DND-41 (cell line): ENCODE results near the gene MEF2C.

ENCODE experiments used
- ATAC-seq: fragments of 200-7000 bp; cut with Tn5 transposase; 3 replicates; pipeline ENCODE4 v1.9.1; 2021; ENCODE audit warnings: low read depth; ENCODE audit not compliant: insufficient read depth
- DNase-seq: peaks from one replicate; pipeline ENCODE4 v3.0.0-alpha.2; 2020
- H2AFZ ChIP-seq: 2 replicates; pipeline ENCODE4 v1.6.0; 2012; ENCODE audit warnings: low read depth, low read length
- H3K27ac ChIP-seq: 2 replicates; pipeline ENCODE4 v1.5.1; 2012; ENCODE audit warnings: low read length, inconsistent platforms
- H3K27me3 ChIP-seq: fragments of 200-600 bp; sonication (generic); 2 replicates; pipeline ENCODE4 v1.6.0; 2012; ENCODE audit warnings: low read length, mild to moderate bottlenecking, inconsistent platforms; ENCODE audit not compliant: insufficient read depth, poor library complexity
- H3K36me3 ChIP-seq: 2 replicates; pipeline ENCODE4 v1.5.1; 2012; ENCODE audit warnings: low read length, inconsistent platforms; ENCODE audit not compliant: insufficient read depth
- H3K4me1 ChIP-seq: 2 replicates; pipeline ENCODE4 v1.5.1; 2012; ENCODE audit warnings: mild to moderate bottlenecking, low read length; ENCODE audit not compliant: insufficient read depth
- H3K4me2 ChIP-seq: 2 replicates; pipeline ENCODE4 v1.6.0; 2012; ENCODE audit warnings: mild to moderate bottlenecking, moderate library complexity, low read length, inconsistent platforms; ENCODE audit not compliant: insufficient read depth
- H3K4me3 ChIP-seq, 2 experiments: fragments of 200-600 bp in 1 of 2; shearing (Covaris generic) in 1 of 2; 2 replicates each; pipeline ENCODE4 v1.5.1; 2012 to 2016; ENCODE audit warnings: inconsistent platforms in 2 of 2, low read length in 2 of 2, mild to moderate bottlenecking in 2 of 2, low read depth in 1 of 2, moderate library complexity in 1 of 2
- H3K79me2 ChIP-seq: 2 replicates; pipeline ENCODE4 v1.6.0; 2012; ENCODE audit warnings: low read length, inconsistent platforms; ENCODE audit not compliant: insufficient read depth
- H3K9ac ChIP-seq: 2 replicates; pipeline ENCODE4 v1.6.0; 2012; ENCODE audit warnings: low read depth, mild to moderate bottlenecking, inconsistent platforms, low read length, moderate library complexity
- H3K9me3 ChIP-seq: 2 replicates; pipeline ENCODE4 v1.5.1; 2012; ENCODE audit warnings: low read length, moderate library complexity, mild to moderate bottlenecking, inconsistent platforms; ENCODE audit not compliant: insufficient read depth, severe bottlenecking
- H4K20me1 ChIP-seq: 2 replicates; pipeline ENCODE4 v1.6.0; 2012; ENCODE audit warnings: low read length; ENCODE audit not compliant: insufficient read depth
- EZH2 ChIP-seq: IDR thresholded peaks from 3 replicates; pipeline ENCODE4 v1.6.1; 2012; ENCODE audit warnings: borderline replicate concordance, low read depth, mild to moderate bottlenecking, moderate library complexity, low read length, inconsistent platforms; ENCODE audit not compliant: severe bottlenecking
- TF ChIP-seq, protein P1 (sequence below): IDR thresholded peaks from 2 replicates; pipeline ENCODE4 v1.5.1; 2012; ENCODE audit warnings: borderline replicate concordance, low read length, moderate library complexity, mild to moderate bottlenecking; ENCODE audit not compliant: poor library complexity, severe bottlenecking; ENCODE audit errors: extremely low read depth

Gene MEF2C

DNA sequence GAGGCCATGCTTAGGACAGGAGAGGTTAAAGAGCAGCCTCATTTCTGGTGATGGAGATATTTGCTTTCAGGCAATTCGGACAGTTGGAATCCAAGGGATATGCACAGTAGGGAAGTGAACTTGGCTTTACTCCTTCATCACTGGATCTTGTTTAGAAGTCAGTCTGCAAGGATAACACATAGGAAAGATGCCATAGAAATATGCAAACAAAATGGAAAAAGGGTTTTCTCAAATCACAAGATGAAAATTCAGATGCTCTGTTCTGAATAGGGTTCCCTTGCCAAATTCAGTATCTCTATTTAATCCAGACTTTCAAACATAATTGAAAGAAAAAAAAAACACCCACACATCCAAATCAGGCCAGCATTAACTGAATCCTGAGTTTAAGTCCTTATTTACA is 166.9 kb downstream of the MEF2C start:
- no peak overlapping the region for H3K4me2 ChIP-seq
- H3K79me2 ChIP-seq: no peaks in the 10 kb centered on the region
- no peaks in the 10 kb centered on the region for H3K4me1 ChIP-seq
- H3K36me3 ChIP-seq: no peaks in the 10 kb centered on the region
- no peaks in the 10 kb centered on the region for H3K27me3 ChIP-seq
- TF ChIP-seq EZH2: no peak
- TF ChIP-seq, protein P1, sequence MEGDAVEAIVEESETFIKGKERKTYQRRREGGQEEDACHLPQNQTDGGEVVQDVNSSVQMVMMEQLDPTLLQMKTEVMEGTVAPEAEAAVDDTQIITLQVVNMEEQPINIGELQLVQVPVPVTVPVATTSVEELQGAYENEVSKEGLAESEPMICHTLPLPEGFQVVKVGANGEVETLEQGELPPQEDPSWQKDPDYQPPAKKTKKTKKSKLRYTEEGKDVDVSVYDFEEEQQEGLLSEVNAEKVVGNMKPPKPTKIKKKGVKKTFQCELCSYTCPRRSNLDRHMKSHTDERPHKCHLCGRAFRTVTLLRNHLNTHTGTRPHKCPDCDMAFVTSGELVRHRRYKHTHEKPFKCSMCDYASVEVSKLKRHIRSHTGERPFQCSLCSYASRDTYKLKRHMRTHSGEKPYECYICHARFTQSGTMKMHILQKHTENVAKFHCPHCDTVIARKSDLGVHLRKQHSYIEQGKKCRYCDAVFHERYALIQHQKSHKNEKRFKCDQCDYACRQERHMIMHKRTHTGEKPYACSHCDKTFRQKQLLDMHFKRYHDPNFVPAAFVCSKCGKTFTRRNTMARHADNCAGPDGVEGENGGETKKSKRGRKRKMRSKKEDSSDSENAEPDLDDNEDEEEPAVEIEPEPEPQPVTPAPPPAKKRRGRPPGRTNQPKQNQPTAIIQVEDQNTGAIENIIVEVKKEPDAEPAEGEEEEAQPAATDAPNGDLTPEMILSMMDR: no peak
- no peak overlapping the region for H3K4me3 ChIP-seq
- no peaks in the 10 kb centered on the region for H3K9me3 ChIP-seq
- H3K9ac ChIP-seq: no peak overlapping the region
- no peak overlapping the region for H2AFZ ChIP-seq
- H4K20me1 ChIP-seq: no peaks in the 10 kb centered on the region
- DNase-seq: no peak
- ATAC-seq: no peak
- H3K27ac ChIP-seq: no peak overlapping the region

DNA sequence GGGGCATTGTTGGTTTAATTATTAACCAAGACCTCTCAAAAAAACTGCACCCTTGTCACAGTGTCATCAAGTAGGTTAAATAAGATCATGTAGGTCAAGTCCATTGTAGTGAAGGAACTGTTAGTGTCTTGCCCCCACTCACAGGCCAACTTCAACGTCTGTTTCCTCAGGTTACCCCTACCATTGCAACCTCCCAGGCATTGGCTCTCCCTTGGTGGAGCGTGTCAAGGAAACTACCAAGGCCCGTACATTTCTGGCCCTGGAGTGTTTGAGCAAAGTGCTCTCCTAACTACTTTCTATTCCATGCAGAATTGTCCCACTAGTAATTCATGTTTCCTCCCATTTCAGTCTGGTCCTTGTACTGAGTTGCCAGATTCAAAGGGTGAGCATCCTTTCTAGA is 167.5 kb downstream of the MEF2C start:
- H4K20me1 ChIP-seq: no peaks in the 10 kb centered on the region
- no peaks in the 10 kb centered on the region for H3K27me3 ChIP-seq
- H3K4me1 ChIP-seq: no peaks in the 10 kb centered on the region
- ATAC-seq: no peak
- H3K4me3 ChIP-seq: no peak overlapping the region
- no peaks in the 10 kb centered on the region for H3K79me2 ChIP-seq
- TF ChIP-seq, protein P1: no peak
- no peak for TF ChIP-seq EZH2
- H3K9me3 ChIP-seq: no peaks in the 10 kb centered on the region
- no peak overlapping the region for H2AFZ ChIP-seq
- no peak overlapping the region for H3K27ac ChIP-seq
- H3K36me3 ChIP-seq: no peaks in the 10 kb centered on the region
- H3K4me2 ChIP-seq: no peak overlapping the region
- no peak overlapping the region for H3K9ac ChIP-seq
- no peak for DNase-seq

DNA sequence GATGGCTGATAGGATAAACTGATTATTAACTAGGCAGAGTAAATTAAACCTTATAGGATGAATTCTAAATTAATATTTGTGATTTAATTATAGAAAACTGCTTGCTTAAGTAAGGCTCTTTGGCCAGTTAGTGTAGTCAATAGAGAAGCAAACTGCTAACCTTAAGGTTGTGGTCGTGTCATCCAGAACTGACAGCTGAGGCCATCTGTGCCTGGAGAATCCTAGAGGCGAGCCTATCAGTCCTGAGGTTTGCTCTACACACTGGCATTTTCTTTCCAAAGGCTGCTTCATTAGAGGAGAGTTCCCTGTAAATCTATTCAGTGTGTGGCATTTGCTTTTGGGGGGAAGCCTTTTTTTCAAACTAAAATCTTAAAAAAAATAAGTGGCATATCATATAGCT is 169.2 kb downstream of the MEF2C start:
- no peak for ATAC-seq
- no peak for DNase-seq

More for the DNA sequence above, 169.2 kb downstream of the MEF2C start:
- H3K27ac ChIP-seq: no peak overlapping the region
- no peaks in the 10 kb centered on the region for H3K9me3 ChIP-seq
- TF ChIP-seq, protein P1: no peak
- no peak for TF ChIP-seq EZH2
- no peak overlapping the region for H3K9ac ChIP-seq
- no peaks in the 10 kb centered on the region for H3K36me3 ChIP-seq
- no peak overlapping the region for H3K4me3 ChIP-seq
- H3K27me3 ChIP-seq: no peaks in the 10 kb centered on the region
- H3K4me2 ChIP-seq: no peak overlapping the region
- no peaks in the 10 kb centered on the region for H4K20me1 ChIP-seq
- H3K4me1 ChIP-seq: no peaks in the 10 kb centered on the region
- no peak overlapping the region for H2AFZ ChIP-seq
- no peaks in the 10 kb centered on the region for H3K79me2 ChIP-seq
